ENCODE results near the gene INF2. TPM values are rescaled to one million over a fixed set of nuclear protein-coding genes. Genes with fewer than 3 reads are reported as not detected.

Gene INF2
- total and polyA plus RNA-seq, 2 donors (not counting 3 experiments of a cell fraction or from before 2014, with no cell fraction given): 55.3 to 124 TPM

DNA sequence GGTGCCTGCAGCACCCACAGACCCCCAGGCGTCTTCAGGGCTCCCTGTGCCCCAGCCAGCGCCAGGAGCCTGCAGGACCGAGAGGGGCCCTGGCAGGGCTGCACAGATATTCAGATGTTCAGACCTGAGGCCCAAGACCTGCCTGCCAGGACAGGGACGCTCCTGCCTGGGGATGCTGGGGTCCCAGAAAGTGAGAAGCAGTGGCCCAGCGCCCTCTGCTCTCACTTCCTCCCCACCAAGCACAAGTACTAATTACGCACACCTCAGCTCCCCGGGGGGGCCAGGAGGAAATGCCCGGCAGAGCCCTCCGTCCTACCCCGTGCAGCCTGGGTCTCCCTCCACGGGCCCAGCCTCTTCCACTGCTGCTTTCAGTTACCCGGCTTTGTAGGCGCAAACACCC lies 28.8 kb upstream of the INF2 start:
- Histone ChIP-seq H3K4me3 (replicated peaks in 1 of 3; ENCODE audit: insufficient read depth in 1 of 3, low read depth in 1 of 3, low read length in 3 of 3) (no peak overlapping the region), H3K27ac (ENCODE audit: insufficient read depth, low read depth, low read length) (no peak overlapping the region), H4K20me1 (replicated peaks; ENCODE audit: control insufficient read depth, extremely low read depth, insufficient read depth, low read length) (no peaks in the 10 kb centered on the region), H3K9me1 (replicated peaks; ENCODE audit: control insufficient read depth, extremely low read depth, insufficient read depth, low read length) (no peaks in the 10 kb centered on the region), H3K79me2 (ENCODE audit: control insufficient read depth, insufficient read depth, low read length) (no peaks in the 10 kb centered on the region), H3K4me2 (ENCODE audit: insufficient read depth, low read length) (no peak overlapping the region), H3K9me3 (replicated peaks; ENCODE audit: control insufficient read depth, insufficient read depth, low read length) (no peaks in the 10 kb centered on the region), H3K9ac (replicated peaks; ENCODE audit: extremely low read depth, insufficient read depth, low read length) (no peak overlapping the region), H3K36me3 (ENCODE audit: control insufficient read depth in 2 of 2, extremely low read depth in 1 of 2, insufficient read depth in 2 of 2, low read length in 2 of 2) (no peaks in the 10 kb centered on the region), H3K4me1 (ENCODE audit: control insufficient read depth, extremely low read depth, insufficient read depth, low read length) (peaks cover 4% of the 10 kb centered on the region), H2AFZ (ENCODE audit: low read depth, low read length) (no peak overlapping the region), H3K27me3 (ENCODE audit: control insufficient read depth in 2 of 2, insufficient read depth in 2 of 2, low read length in 2 of 2) (no peaks in the 10 kb centered on the region)
- FAIRE-seq (no peak), DNase-seq (ENCODE audit: low read depth, low spot score) (no peak)
- CTCF ChIA-PET: interaction anchor here (1.0 kb wide), 1 partner anchor 9 kb away, joined by 3 read pairs; no protein-coding TSS in a partner anchor
- no TSS peak for BruUV-seq (replicated peaks)
- POLR2A ChIA-PET: no interaction called here
- TF ChIP-seq GATA2 (IDR thresholded peaks at IDR 0.05; ENCODE audit: insufficient read depth, insufficient read length, low read depth, low read length): no peak
- TF ChIP-seq, protein P1, sequence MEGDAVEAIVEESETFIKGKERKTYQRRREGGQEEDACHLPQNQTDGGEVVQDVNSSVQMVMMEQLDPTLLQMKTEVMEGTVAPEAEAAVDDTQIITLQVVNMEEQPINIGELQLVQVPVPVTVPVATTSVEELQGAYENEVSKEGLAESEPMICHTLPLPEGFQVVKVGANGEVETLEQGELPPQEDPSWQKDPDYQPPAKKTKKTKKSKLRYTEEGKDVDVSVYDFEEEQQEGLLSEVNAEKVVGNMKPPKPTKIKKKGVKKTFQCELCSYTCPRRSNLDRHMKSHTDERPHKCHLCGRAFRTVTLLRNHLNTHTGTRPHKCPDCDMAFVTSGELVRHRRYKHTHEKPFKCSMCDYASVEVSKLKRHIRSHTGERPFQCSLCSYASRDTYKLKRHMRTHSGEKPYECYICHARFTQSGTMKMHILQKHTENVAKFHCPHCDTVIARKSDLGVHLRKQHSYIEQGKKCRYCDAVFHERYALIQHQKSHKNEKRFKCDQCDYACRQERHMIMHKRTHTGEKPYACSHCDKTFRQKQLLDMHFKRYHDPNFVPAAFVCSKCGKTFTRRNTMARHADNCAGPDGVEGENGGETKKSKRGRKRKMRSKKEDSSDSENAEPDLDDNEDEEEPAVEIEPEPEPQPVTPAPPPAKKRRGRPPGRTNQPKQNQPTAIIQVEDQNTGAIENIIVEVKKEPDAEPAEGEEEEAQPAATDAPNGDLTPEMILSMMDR (IDR thresholded peaks at IDR 0.05; ENCODE audit: extremely low read depth in 1 of 2, insufficient read depth in 1 of 2, low read depth in 1 of 2, low read length in 2 of 2): no peak
- TF ChIP-seq, protein P2, sequence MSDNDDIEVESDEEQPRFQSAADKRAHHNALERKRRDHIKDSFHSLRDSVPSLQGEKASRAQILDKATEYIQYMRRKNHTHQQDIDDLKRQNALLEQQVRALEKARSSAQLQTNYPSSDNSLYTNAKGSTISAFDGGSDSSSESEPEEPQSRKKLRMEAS (IDR thresholded peaks at IDR 0.05; ENCODE audit: insufficient read depth, insufficient read length): no peak
- TF ChIP-seq FOS (IDR thresholded peaks at IDR 0.05; ENCODE audit: borderline replicate concordance, insufficient read depth, low read length): no peak
- TF ChIP-seq EZH2 (IDR thresholded peaks at IDR 0.05; ENCODE audit: borderline replicate concordance, low read depth, low read length, severe bottlenecking): no peak
- TF ChIP-seq MYC (IDR thresholded peaks at IDR 0.05; ENCODE audit: low read depth, low read length): no peak
- TF ChIP-seq POLR2AphosphoS5 (IDR thresholded peaks at IDR 0.05; ENCODE audit: insufficient read depth, low read depth, low read length): no peak
- intact Hi-C loops (cut with micrococcal nuclease): no loop called here
- dilution Hi-C loops (cut with MboI; ENCODE audit: extremely low pct_ligation_motif_present, low sequenced_read_pairs): no loop called here

Measured in endothelial cell of umbilical vein (primary cell).